ENCODE results near the gene MOCOS.

The MOCOS gene

DNA sequence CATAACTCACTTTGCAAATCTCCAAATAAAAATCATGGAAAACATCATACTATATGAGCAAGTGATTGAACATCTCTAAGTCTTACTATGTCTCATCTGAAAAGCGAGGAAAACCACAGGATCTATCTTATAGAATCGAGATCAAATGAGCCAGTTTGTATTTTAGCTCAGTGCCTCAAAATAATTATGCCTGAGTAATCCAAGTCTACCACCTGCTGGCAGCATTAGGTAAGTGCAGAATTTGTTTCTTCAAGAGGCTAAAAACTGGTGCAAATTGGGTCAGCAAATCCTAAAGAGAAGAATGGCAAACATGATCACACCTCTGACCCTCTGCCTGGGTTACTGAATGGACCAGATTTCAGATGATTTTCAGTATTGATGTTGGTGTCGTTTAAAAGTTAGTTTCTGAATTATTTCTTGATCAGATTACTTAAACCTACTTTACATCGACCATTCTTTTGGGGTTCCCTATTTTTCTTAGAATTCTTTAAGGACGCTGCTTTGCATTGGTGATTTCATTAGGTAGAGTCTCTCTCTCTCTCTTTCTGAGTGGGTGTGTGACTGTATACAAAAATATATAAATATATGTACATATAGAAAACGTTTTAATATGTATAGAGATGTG, 97.5 kb downstream of the MOCOS start:
- Histone ChIP-seq H3K4me1 (ENCODE audit: control insufficient read depth, insufficient read depth, low read length, unreplicated experiment) (no peaks in the 10 kb centered on the region), H3K27me3 (ENCODE audit: insufficient read depth, low read length) (peaks cover 17% of the 10 kb centered on the region), H3K4me3 (ENCODE audit: low read depth, low read length) (no peak overlapping the region), H3K79me2 (ENCODE audit: control insufficient read depth, insufficient read depth, low read length, unreplicated experiment) (no peaks in the 10 kb centered on the region), H2AFZ (ENCODE audit: low read length, unreplicated experiment) (no peak overlapping the region), H3K27ac (ENCODE audit: low read depth, low read length) (no peak overlapping the region), H3K36me3 (ENCODE audit: insufficient read depth, low read length) (no peaks in the 10 kb centered on the region)

DNA sequence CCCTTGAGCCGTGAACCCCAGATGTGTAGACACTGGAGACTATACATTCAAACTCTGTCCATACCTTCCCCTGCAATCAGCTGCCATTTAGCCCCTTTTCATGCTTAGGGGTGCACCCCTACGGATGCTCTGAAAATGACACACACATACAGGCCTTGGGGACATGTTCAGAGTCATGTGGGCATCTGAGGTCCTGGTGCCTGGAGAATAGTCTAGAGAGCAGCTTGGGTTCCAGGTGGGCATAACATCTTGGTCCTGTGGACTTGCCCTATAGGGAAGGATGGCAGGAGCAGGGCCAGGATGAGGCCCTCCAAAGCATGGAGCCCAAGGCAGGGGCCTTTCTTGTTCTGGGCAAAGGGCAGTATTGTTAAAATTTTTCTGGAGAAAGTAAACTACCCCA, 100.4 kb downstream of the MOCOS start:
- Histone ChIP-seq H3K27me3 (ENCODE audit: insufficient read depth, low read length) (peaks cover 14% of the 10 kb centered on the region; the same call in 1 of the 2 replicates), H3K4me3 (ENCODE audit: low read depth, low read length) (no peak overlapping the region), H3K27ac (ENCODE audit: low read depth, low read length) (no peak overlapping the region), H2AFZ (ENCODE audit: low read length, unreplicated experiment) (no peak overlapping the region), H3K79me2 (ENCODE audit: control insufficient read depth, insufficient read depth, low read length, unreplicated experiment) (no peaks in the 10 kb centered on the region), H3K4me1 (ENCODE audit: control insufficient read depth, insufficient read depth, low read length, unreplicated experiment) (no peaks in the 10 kb centered on the region), H3K36me3 (ENCODE audit: insufficient read depth, low read length) (no peaks in the 10 kb centered on the region)

DNA sequence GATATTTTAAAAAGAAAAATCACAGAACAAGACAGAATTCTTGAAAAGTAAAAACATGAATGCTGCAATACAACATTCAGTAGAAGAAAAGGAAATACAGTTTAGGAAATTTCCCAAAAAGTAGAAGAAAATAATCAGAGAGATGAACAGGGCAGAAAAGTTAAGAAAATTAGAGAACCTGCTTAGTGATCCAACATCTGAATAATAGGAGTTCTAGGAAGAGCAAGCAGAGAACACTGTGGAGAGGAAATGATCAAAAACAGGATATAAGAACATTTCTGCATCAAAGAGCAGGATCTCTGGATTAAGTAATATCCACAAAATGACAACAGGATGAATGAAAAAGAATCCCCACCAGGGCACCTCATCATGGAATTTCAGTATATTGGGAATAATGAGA, 101.4 kb downstream of the MOCOS start:
- Histone ChIP-seq H3K79me2 (ENCODE audit: control insufficient read depth, insufficient read depth, low read length, unreplicated experiment) (no peaks in the 10 kb centered on the region), H3K4me3 (ENCODE audit: low read depth, low read length) (no peak overlapping the region), H3K4me1 (ENCODE audit: control insufficient read depth, insufficient read depth, low read length, unreplicated experiment) (no peaks in the 10 kb centered on the region)

DNA sequence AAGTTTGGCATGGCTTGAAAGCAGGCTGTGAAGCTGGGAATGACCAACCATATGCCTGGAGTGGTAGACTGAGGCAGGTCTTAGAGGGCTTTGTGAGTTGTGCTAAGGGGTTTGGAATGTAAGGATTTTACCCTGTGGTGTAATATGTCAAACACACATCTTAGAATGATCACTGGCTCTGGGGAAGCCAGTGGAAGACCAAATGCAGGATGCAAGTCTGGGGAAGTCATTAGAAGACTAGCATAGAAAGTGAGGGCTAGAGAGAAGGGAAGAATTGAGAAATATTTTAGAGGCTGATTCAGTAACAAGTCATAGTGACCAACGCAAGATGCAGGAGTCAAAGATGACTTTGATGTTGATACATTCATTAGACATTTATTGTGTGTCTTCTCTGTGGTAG, 106.7 kb downstream of the MOCOS start:
- no peaks in the 10 kb centered on the region for H3K36me3 ChIP-seq (ENCODE audit: insufficient read depth, low read length)
- peaks cover 22% of the 10 kb centered on the region for H3K27me3 ChIP-seq (ENCODE audit: insufficient read depth, low read length)
- H3K4me3 ChIP-seq (ENCODE audit: low read depth, low read length), result no peak overlapping the region
- H3K79me2 ChIP-seq (ENCODE audit: control insufficient read depth, insufficient read depth, low read length, unreplicated experiment), result no peaks in the 10 kb centered on the region
- peaks cover 4% of the 10 kb centered on the region for H3K4me1 ChIP-seq (ENCODE audit: control insufficient read depth, insufficient read depth, low read length, unreplicated experiment)
- H2AFZ ChIP-seq (ENCODE audit: low read length, unreplicated experiment), result no peak overlapping the region
- no peak overlapping the region for H3K27ac ChIP-seq (ENCODE audit: low read depth, low read length)

More for the DNA sequence above, 101.4 kb downstream of the MOCOS start:
- H3K27me3 ChIP-seq (ENCODE audit: insufficient read depth, low read length), result peaks cover 14% of the 10 kb centered on the region; the same call in 1 of the 2 replicates
- H3K27ac ChIP-seq (ENCODE audit: low read depth, low read length), result no peak overlapping the region
- H3K36me3 ChIP-seq (ENCODE audit: insufficient read depth, low read length), result no peaks in the 10 kb centered on the region
- H2AFZ ChIP-seq (ENCODE audit: low read length, unreplicated experiment), result no peak overlapping the region

DNA sequence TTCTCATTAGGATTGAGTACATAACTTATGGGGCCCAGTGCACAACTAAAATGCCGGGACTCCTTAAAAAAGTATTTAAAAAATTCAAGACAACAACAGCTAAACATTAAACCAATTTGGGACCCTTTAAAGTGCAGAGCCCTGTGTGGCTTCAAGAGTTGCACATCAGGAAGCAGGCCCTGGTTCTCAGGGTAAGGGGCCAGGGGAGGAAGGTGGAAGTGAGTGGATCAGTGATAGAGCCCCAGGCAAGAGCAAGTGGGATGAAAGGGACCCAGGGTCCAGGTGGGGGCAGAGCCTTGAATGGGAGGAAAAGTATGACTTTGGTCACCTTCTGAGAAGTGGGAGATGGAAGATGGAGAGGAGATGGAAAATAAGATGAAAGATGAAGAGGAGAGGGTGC, 107.9 kb downstream of the MOCOS start:
- Histone ChIP-seq H3K4me3 (ENCODE audit: low read depth, low read length) (no peak overlapping the region), H3K36me3 (ENCODE audit: insufficient read depth, low read length) (no peaks in the 10 kb centered on the region), H3K79me2 (ENCODE audit: control insufficient read depth, insufficient read depth, low read length, unreplicated experiment) (peaks cover 3% of the 10 kb centered on the region), H3K4me1 (ENCODE audit: control insufficient read depth, insufficient read depth, low read length, unreplicated experiment) (peaks cover 4% of the 10 kb centered on the region), H3K27me3 (ENCODE audit: insufficient read depth, low read length) (peaks cover 22% of the 10 kb centered on the region), H3K27ac (ENCODE audit: low read depth, low read length) (no peak overlapping the region), H2AFZ (ENCODE audit: low read length, unreplicated experiment) (no peak overlapping the region)

DNA sequence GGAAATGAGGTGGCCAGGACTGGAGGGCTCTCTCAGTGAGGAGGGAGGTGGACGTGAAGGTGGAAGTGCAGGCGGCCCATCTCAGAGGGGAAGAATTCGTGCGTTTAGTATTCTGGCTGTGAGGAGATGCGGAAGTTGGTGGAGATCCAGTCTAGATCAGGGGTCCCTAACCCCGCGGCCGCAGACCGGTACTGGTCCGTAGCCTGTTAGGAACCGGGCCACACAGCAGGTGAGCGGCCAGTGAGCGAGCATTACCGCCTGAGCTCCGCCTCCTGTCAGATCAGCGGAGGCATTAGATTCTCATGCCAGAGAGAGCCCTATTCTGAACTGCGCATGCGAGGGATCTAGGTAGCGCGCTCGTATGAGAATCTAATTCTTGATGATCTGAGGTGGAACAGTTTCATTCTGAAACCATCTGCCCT, 108.6 kb downstream of the MOCOS start:
- Histone ChIP-seq H3K27me3 (ENCODE audit: insufficient read depth, low read length) (peaks cover 22% of the 10 kb centered on the region), H3K4me3 (ENCODE audit: low read depth, low read length) (peak overlapping the region; percentile 76; the same call in 1 of the 2 replicates), H3K36me3 (ENCODE audit: insufficient read depth, low read length) (no peaks in the 10 kb centered on the region), H2AFZ (ENCODE audit: low read length, unreplicated experiment) (no peak overlapping the region), H3K4me1 (ENCODE audit: control insufficient read depth, insufficient read depth, low read length, unreplicated experiment) (peaks cover 4% of the 10 kb centered on the region), H3K79me2 (ENCODE audit: control insufficient read depth, insufficient read depth, low read length, unreplicated experiment) (peaks cover 3% of the 10 kb centered on the region), H3K27ac (ENCODE audit: low read depth, low read length) (no peak overlapping the region)

DNA sequence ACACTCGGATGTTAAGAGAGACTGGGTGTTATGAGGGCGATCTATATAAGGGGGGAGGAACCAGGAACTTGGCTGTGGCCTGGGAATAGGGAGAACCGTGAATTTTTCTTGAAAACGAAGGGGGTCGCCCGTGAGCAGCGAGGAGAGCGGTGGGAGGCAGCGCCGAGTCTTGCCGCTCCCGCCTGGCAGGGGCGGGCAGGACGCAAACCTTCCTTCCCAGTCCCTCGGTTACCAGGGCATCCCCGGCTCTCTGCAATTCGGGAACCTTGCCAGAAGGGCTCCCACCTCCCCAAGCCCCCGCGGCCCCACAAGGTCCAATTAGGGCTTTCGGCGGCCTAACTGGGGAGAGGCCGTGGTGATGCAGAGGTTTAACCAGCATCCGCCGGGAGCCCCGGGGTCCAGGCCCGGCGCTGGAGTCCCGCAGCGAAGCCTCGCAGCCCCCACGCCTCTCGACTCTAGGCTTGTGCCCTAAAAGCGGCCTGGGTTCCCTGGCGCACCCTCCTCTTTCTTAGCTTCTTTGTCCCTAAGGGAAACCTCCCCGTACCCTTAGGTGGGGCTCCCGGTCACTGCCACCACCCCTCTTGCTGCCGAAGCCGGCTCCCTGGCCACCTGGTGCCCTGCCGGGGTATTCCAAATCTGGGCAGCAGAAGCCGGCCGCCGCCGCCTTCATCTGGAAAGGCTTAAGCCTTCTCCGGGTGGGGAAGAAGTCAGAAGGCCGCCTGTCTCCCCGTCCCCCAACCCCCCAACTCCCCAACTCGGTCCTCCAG, 109.5 kb downstream of the MOCOS start:
- H3K4me1 ChIP-seq (ENCODE audit: control insufficient read depth, insufficient read depth, low read length, unreplicated experiment), result peaks cover 4% of the 10 kb centered on the region
- H3K4me3 ChIP-seq (ENCODE audit: low read depth, low read length), result peak overlapping the region; percentile 76
- peak overlapping the region; percentile 54; the same call in 1 of the 2 replicates for H3K27ac ChIP-seq (ENCODE audit: low read depth, low read length)
- peaks cover 22% of the 10 kb centered on the region for H3K27me3 ChIP-seq (ENCODE audit: insufficient read depth, low read length)
- peaks cover 3% of the 10 kb centered on the region for H3K79me2 ChIP-seq (ENCODE audit: control insufficient read depth, insufficient read depth, low read length, unreplicated experiment)
- no peaks in the 10 kb centered on the region for H3K36me3 ChIP-seq (ENCODE audit: insufficient read depth, low read length)
- peak overlapping the region; percentile 77 for H2AFZ ChIP-seq (ENCODE audit: low read length, unreplicated experiment)

DNA sequence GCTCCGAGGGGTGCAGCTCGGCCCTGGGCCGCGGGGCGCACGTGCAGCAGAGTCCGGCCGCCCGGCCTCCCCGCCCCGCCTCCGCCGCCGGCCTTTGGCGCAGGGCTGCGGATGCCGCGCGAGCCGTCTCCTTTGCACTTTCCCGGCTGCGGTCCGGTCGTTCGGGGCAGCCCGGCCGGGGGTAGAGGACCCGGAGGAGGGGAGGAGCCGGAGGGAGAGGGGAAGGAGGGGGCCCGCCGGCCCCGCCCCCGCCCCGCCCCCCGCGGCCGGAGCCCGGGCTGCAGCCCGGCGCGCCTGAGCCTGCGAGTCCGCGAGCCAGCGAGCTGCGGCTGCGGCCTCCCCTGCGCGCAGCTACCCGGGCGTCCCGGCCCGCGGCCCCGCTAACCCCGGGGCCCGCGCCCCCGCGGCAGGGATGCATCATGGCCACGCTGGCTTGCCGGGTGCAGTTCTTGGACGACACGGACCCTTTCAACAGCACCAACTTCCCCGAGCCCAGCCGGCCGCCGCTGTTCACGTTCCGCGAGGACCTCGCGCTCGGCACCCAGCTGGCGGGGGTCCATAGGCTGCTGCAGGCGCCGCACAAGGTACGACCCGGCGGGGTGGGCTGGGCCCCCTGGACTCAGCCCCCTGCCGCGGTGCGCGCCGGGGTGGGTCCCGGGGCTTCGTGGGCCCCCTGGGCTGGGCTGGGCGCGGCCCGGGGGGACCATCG, 110.3 kb downstream of the MOCOS start, which contains the start of gene FHOD3:
FHOD3 (plus strand) TSS at position 297 of the 709 bp plus-strand sequence; CDS start at position 420, 123 bp downstream.
- peaks cover 4% of the 10 kb centered on the region for H3K4me1 ChIP-seq (ENCODE audit: control insufficient read depth, insufficient read depth, low read length, unreplicated experiment)
- peak within 1 kb of the TSS; percentile 86 for H2AFZ ChIP-seq (ENCODE audit: low read length, unreplicated experiment)
- peak within 1 kb of the TSS; percentile 85 for H3K4me3 ChIP-seq (ENCODE audit: low read depth, low read length)
- peaks cover 22% of the 10 kb centered on the region for H3K27me3 ChIP-seq (ENCODE audit: insufficient read depth, low read length)
- H3K36me3 ChIP-seq (ENCODE audit: insufficient read depth, low read length), result no peaks in the 10 kb centered on the region
- peaks cover 3% of the 10 kb centered on the region for H3K79me2 ChIP-seq (ENCODE audit: control insufficient read depth, insufficient read depth, low read length, unreplicated experiment)
- peak within 1 kb of the TSS; percentile 54; the same call in 1 of the 2 replicates for H3K27ac ChIP-seq (ENCODE audit: low read depth, low read length)

DNA sequence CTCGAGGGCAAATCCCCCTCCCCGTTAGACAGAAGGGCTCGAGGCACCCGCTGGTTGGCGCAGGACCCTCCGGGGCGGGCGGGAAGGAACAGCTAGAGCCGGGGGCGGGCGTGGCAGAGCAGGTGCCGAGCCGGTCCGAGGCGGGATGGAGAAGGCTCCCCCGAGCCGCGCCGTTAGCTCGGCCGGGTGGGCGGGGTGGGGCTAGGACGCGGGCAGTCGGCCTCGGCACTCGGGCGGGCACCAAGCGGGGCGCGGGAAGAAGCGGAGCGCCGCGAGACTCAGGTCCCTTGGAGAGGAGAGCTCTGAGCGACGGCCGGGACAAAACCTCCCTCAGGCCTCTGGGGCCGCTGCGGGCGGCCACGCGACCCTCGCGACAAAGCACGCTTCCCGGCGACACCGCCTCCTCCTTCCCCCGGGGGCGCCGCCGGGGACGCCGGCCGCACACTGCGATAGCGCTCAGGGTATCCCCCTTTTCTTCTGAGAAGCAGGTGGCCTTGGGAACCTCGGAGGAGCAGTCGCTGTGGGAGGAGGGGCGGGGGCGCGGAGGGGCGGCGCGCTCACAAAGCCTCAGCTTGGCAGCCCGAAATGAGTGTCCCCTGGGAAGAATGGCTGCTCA, 110.9 kb downstream of the MOCOS start:
- Histone ChIP-seq H3K4me3 (ENCODE audit: low read depth, low read length) (peak overlapping the region; percentile 85), H2AFZ (ENCODE audit: low read length, unreplicated experiment) (peak overlapping the region; percentile 86)

DNA sequence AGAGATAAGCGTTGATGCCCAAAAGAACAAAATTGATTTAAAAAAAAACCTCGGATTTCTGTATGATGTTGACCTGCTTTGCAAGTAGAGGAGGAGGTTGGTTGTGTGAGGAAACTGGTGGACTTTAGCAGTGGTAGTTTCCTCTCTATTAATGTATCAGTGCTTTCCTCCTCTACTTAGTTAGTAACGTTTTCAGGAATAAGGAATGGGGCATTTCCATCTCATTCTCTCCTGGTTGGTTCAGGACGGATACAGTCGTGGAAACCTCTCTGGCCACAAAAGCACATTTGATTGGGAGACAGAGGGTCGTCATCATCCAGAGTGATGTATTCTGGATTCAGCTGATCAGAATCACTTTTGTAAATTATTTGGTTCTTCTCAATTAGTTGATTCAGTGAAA, 111.7 kb downstream of the MOCOS start:
- no peaks in the 10 kb centered on the region for H3K36me3 ChIP-seq (ENCODE audit: insufficient read depth, low read length)
- peaks cover 22% of the 10 kb centered on the region for H3K27me3 ChIP-seq (ENCODE audit: insufficient read depth, low read length)
- peaks cover 5% of the 10 kb centered on the region for H3K79me2 ChIP-seq (ENCODE audit: control insufficient read depth, insufficient read depth, low read length, unreplicated experiment)
- peaks cover 4% of the 10 kb centered on the region for H3K4me1 ChIP-seq (ENCODE audit: control insufficient read depth, insufficient read depth, low read length, unreplicated experiment)
- H2AFZ ChIP-seq (ENCODE audit: low read length, unreplicated experiment), result no peak overlapping the region
- H3K4me3 ChIP-seq (ENCODE audit: low read depth, low read length), result no peak overlapping the region
- H3K27ac ChIP-seq (ENCODE audit: low read depth, low read length), result no peak overlapping the region

More for the DNA sequence above, 110.9 kb downstream of the MOCOS start:
- H3K79me2 ChIP-seq (ENCODE audit: control insufficient read depth, insufficient read depth, low read length, unreplicated experiment), result peaks cover 5% of the 10 kb centered on the region
- H3K4me1 ChIP-seq (ENCODE audit: control insufficient read depth, insufficient read depth, low read length, unreplicated experiment), result peaks cover 4% of the 10 kb centered on the region
- no peak overlapping the region for H3K27ac ChIP-seq (ENCODE audit: low read depth, low read length)
- H3K27me3 ChIP-seq (ENCODE audit: insufficient read depth, low read length), result peaks cover 22% of the 10 kb centered on the region
- no peaks in the 10 kb centered on the region for H3K36me3 ChIP-seq (ENCODE audit: insufficient read depth, low read length)

Data from ACC112 (cell line).